OCI-LY1 (cell line): Measurements from ENCODE around the gene PRKCE.

Experiments used
- EZH2 ChIP-seq: fragments of 200-600 bp; sonication (generic), shearing (Covaris generic); IDR thresholded peaks from 2 replicates; pipeline ENCODE4 v1.8.0; 2017; ENCODE audit warnings: borderline replicate concordance, mixed run types, mild to moderate bottlenecking, antibody characterized with exemption, low read length, moderate library complexity, mixed read lengths
- TF ChIP-seq, protein P1 (sequence below): fragments of 200-600 bp; sonication (generic), shearing (Covaris generic); IDR thresholded peaks from 2 replicates; pipeline ENCODE4 v1.5.1; 2017; ENCODE audit warnings: mild to moderate bottlenecking, antibody characterized with exemption, low read length, moderate library complexity, mixed read lengths

DNA sequence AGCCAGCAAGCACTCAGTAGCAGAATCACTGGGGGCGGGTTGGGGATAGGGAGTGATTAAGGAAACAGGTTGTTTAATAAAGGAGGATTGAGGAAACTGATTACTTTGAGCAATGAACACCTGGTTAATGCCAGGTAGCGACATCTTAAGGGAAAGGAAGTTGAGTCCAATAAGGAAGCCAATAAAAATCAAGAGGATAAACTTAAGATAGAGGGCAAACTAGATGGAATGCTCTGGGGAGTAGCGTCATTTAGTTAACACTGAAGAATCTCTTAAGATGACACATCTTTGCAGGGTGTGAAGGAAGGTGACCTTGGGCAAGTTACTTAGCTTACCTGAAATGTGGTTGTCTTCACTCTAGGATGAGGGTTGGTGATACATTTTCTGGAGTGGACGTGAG lies 242.7 kb downstream of the PRKCE start:
- TF ChIP-seq, protein P1, sequence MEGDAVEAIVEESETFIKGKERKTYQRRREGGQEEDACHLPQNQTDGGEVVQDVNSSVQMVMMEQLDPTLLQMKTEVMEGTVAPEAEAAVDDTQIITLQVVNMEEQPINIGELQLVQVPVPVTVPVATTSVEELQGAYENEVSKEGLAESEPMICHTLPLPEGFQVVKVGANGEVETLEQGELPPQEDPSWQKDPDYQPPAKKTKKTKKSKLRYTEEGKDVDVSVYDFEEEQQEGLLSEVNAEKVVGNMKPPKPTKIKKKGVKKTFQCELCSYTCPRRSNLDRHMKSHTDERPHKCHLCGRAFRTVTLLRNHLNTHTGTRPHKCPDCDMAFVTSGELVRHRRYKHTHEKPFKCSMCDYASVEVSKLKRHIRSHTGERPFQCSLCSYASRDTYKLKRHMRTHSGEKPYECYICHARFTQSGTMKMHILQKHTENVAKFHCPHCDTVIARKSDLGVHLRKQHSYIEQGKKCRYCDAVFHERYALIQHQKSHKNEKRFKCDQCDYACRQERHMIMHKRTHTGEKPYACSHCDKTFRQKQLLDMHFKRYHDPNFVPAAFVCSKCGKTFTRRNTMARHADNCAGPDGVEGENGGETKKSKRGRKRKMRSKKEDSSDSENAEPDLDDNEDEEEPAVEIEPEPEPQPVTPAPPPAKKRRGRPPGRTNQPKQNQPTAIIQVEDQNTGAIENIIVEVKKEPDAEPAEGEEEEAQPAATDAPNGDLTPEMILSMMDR: no peak
- TF ChIP-seq EZH2: no peak
